GM12892 (cell line): ENCODE measurements around the gene RIC3.

Experiments
- POLR2A ChIP-seq: IDR thresholded peaks from 2 replicates; pipeline ENCODE4 v1.6.1; 2011; ENCODE audit warnings: low read depth, low read length, control low read depth
- POLR2AphosphoS5 ChIP-seq: IDR thresholded peaks from 2 replicates; pipeline ENCODE4 v1.6.1; 2011; ENCODE audit warnings: low read depth, low read length, control low read depth
- TAF1 ChIP-seq: IDR thresholded peaks from 2 replicates; pipeline ENCODE4 v1.6.1; 2011; ENCODE audit warnings: low read depth, mild to moderate bottlenecking, control low read depth, low read length, borderline replicate concordance

DNA sequence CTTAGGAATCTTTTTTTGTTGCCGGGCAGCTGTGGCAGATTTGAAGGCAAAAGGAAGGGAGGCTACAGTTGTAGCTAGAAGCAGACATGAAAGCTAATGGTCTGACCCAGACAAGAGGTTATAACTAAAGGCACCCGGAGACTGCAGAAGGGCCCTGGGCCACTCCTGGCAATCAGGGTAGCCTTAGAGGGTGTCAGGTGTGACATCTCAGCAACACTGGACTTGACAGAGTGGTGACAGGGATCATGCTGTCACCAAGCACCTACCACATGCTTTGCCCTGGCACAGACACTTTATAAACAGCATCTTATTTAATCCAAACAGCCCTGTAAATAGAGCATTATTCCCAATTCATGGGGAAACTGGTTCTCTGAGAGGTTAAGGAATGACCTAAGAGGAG, 62.1 kb downstream of the RIC3 start:
- no peak for TF ChIP-seq POLR2A
- no peak for TF ChIP-seq POLR2AphosphoS5
- TF ChIP-seq TAF1, result no peak
